VCaP (cell line): Measurements from ENCODE around the gene NCEH1.
"Not testable (repeated sequence)": the region's sequence is repeated elsewhere in the genome, so short reads cannot be mapped to it uniquely, and the experiment has no call there.

Experiments
- H3K27ac ChIP-seq: fragments of 450-650 bp; 2 replicates; pipeline ENCODE4 v1.5.1; 2017
- CTCF ChIP-seq: fragments of 450-650 bp; conservative IDR thresholded peaks from 2 replicates; pipeline ENCODE4 v1.5.1; 2017; ENCODE audit warnings: mild to moderate bottlenecking, moderate library complexity

The NCEH1 gene

GRCh38 chr3:172749230-172749965 lies 38.5 kb upstream of the NCEH1 start:
- peak overlapping the region; percentile 94 for H3K27ac ChIP-seq
- no peak for TF ChIP-seq CTCF

DNA sequence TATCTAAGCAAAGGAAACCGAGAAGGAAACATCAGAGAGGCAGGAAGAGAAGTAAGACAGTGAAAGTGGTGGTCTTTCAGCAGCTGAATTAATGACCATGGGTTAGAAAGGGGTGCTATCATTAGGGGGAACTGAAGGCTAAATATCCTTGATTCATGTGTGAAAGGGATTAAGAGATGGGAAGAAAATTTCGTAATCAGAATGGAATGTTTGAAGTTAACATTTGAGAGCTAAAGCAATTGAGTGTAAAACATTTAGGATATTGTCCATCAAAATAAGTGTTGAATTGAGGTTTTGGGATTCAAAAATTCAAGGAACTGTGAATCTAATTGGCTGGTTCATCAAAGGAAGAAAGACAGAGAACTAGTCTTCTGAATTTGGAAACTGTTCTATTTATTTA lies 35.6 kb upstream of the NCEH1 start:
- no peak overlapping the region for H3K27ac ChIP-seq
- no peak for TF ChIP-seq CTCF

- H3K27ac ChIP-seq: no peak overlapping the region
- TF ChIP-seq CTCF: no peak
Measured at GRCh38 chr3:172739462-172739861, 28.6 kb upstream of the NCEH1 start.

DNA sequence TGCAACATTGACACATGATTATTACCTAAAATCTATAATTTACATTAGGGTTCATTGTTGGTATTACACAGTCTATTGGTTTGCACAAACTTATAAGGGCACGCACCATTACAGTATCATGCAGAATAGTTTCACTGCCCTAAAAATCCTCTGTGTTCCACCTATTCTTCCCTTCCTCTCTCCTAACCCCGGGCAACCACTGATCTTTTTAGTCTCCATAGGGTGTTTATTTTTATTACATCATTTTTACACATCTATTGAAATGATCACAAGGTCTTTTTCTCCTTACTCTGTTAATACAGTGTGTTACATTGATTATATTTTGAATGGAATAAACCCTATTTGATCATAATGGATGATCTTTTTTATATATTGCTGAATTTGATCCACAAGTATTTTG lies 24.1 kb upstream of the NCEH1 start:
- no peak for TF ChIP-seq CTCF

DNA sequence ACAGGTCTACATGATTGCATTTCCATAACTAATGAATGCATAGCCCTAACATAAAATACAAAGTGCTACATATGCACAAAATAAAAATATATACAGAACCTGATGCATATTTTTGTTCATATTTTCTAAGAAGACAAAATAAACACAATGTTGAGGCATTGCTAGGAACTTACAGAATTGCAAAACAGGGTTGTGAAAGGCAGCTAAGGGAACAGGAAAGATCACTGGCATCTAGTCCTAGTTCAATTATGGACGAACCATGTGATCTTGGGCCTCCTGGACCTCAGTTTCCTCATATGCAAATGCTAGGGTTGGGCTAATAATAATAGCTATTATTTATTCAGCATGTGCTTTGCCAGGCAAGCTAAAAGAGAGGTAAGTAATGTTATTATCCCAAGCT lies 15.5 kb upstream of the NCEH1 start:
- no peak overlapping the region for H3K27ac ChIP-seq
- TF ChIP-seq CTCF: no peak

More for the DNA sequence above, 24.1 kb upstream of the NCEH1 start:
- no peak overlapping the region for H3K27ac ChIP-seq

- H3K27ac ChIP-seq: not testable (repeated sequence)
Measured at GRCh38 chr3:172722536-172723040, 11.7 kb upstream of the NCEH1 start.

DNA sequence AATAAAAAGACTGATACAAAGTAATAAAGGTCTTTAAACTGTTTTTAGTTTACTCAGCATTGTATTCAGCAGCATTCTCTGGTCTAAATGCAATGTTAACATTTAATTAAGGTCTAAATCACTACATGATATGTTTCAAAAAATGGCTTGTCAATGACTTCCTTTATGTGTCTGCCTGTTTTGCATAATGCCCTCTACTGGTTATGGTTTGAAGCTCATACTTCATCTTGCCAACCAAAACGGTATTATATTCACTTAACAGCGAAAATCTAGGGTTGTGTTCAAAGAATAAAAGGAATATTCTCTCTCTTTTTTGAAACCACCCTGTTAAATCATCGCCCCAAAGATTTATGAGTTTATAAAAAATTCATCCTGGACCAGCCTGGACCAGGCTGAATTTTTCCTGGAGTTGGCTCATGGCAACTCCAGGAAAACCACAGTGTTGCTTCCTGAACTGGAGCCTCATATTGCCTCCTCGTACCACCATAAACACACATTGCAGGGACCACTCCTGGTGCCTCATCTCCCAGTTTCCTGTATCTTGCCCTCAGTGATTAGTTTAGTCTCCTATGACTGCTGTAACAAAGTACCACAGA lies 6.7 kb upstream of the NCEH1 start:
- H3K27ac ChIP-seq: no peak overlapping the region

More for the DNA sequence above, 6.7 kb upstream of the NCEH1 start:
- peak; percentile 54 for TF ChIP-seq CTCF
